CD14-positive monocyte (primary cell): ENCODE measurements around the gene DPEP2NB. TPM values are rescaled to one million over a fixed set of nuclear protein-coding genes. Genes with fewer than 3 reads are reported as not detected.

Experiments
- DNase-seq, 3 donors: peaks; one replicate each; pipeline ENCODE4 v3.0.0-alpha.2; 2011 to 2022
- H2AFZ ChIP-seq: 2 replicates; pipeline ENCODE4 v1.6.0; 2012; ENCODE audit warnings: mild to moderate bottlenecking, low read depth, low read length, inconsistent platforms; ENCODE audit not compliant: insufficient read depth, poor library complexity, severe bottlenecking
- H3K27ac ChIP-seq, 2 donors: 1 replicate in 1 of 2; 2 replicates in 1 of 2; pipeline ENCODE4 v1.5.1; 2012 to 2013; ENCODE audit warnings: low read length in 2 of 2, control low read depth in 1 of 2, inconsistent platforms in 1 of 2, low read depth in 1 of 2, mild to moderate bottlenecking in 1 of 2
- H3K27me3 ChIP-seq, 2 donors: one replicate each; pipeline versions ENCODE4 v1.6.0 to v1.6.1; 2011 to 2013; ENCODE audit warnings: low read length in 2 of 2; ENCODE audit not compliant: control insufficient read depth in 2 of 2, insufficient read depth in 2 of 2
- H3K36me3 ChIP-seq, 2 donors: replicated peaks in 1 of 2; 1 replicate in 1 of 2; 2 replicates in 1 of 2; pipeline versions ENCODE4 v1.5.1 to v1.6.1; 2012 to 2013; ENCODE audit warnings: low read length in 2 of 2, control low read depth in 1 of 2, inconsistent platforms in 1 of 2, mild to moderate bottlenecking in 1 of 2; ENCODE audit not compliant: insufficient read depth in 2 of 2, control insufficient read depth in 1 of 2
- H3K4me1 ChIP-seq, 2 donors: 1 replicate in 1 of 2; 2 replicates in 1 of 2; pipeline versions ENCODE4 v1.5.1 to v1.6.1; 2012 to 2013; ENCODE audit warnings: low read length in 2 of 2, control low read depth in 1 of 2, inconsistent platforms in 1 of 2, mild to moderate bottlenecking in 1 of 2, moderate library complexity in 1 of 2; ENCODE audit not compliant: insufficient read depth in 2 of 2, control insufficient read depth in 1 of 2
- H3K4me2 ChIP-seq: replicated peaks from 2 replicates; pipeline ENCODE3; 2012; ENCODE audit warnings: low read length, moderate library complexity, mild to moderate bottlenecking; ENCODE audit not compliant: poor library complexity, severe bottlenecking; ENCODE audit errors: extremely low read depth
- H3K4me3 ChIP-seq, 3 experiments: fragments of 200-600 bp in 1 of 3; sonication (generic) in 1 of 3; replicated peaks in 1 of 3; 1 replicate in 2 of 3; 2 replicates in 1 of 3; pipeline ENCODE4 v1.5.1; 2011 to 2013; ENCODE audit warnings: low read length in 3 of 3, mild to moderate bottlenecking in 3 of 3, control low read depth in 2 of 3, low read depth in 2 of 3, inconsistent platforms in 1 of 3, moderate library complexity in 1 of 3
- H3K79me2 ChIP-seq: 2 replicates; pipeline ENCODE4 v1.6.0; 2012; ENCODE audit warnings: mild to moderate bottlenecking, control low read depth, inconsistent platforms, low read length, moderate library complexity; ENCODE audit not compliant: insufficient read depth
- H3K9ac ChIP-seq: 2 replicates; pipeline ENCODE4 v1.6.0; 2017; ENCODE audit warnings: low read length, mild to moderate bottlenecking; ENCODE audit not compliant: insufficient read depth, poor library complexity, severe bottlenecking
- H3K9me3 ChIP-seq, 2 donors: replicated peaks in 1 of 2; 1 replicate in 1 of 2; 2 replicates in 1 of 2; pipeline versions ENCODE4 v1.5.1 to v1.6.1; 2012 to 2013; ENCODE audit warnings: low read length in 2 of 2, control low read depth in 1 of 2; ENCODE audit not compliant: control insufficient read depth in 1 of 2, insufficient read depth in 1 of 2
- H4K20me1 ChIP-seq: 2 replicates; pipeline ENCODE4 v1.6.0; 2012; ENCODE audit warnings: mild to moderate bottlenecking, low read length, control low read depth, moderate library complexity; ENCODE audit not compliant: insufficient read depth
- H3K27ac Mint-ChIP-seq, 7 donors: one replicate each; pipeline ENCODE4 v1.8.0; 2020; ENCODE audit warnings: mild to moderate bottlenecking in 7 of 7, mixed read lengths in 7 of 7, moderate library complexity in 6 of 7, inconsistent platforms in 2 of 7
- H3K27me3 Mint-ChIP-seq, 3 donors: one replicate each; pipeline ENCODE4 v1.8.0; 2021 to 2022; ENCODE audit warnings: low read depth in 3 of 3, mild to moderate bottlenecking in 3 of 3, mixed read lengths in 3 of 3, moderate library complexity in 3 of 3, inconsistent platforms in 1 of 3
- H3K36me3 Mint-ChIP-seq, 2 donors: one replicate each; pipeline ENCODE4 v1.8.0; 2020; ENCODE audit warnings: mixed read lengths in 2 of 2, inconsistent platforms in 1 of 2, mild to moderate bottlenecking in 1 of 2
- H3K4me1 Mint-ChIP-seq: one replicate; pipeline ENCODE4 v1.8.0; 2020; ENCODE audit warnings: mild to moderate bottlenecking, mixed read lengths
- H3K4me3 Mint-ChIP-seq, 2 donors: one replicate each; pipeline ENCODE4 v1.8.0; 2020; ENCODE audit warnings: mild to moderate bottlenecking in 2 of 2, mixed read lengths in 2 of 2, moderate library complexity in 1 of 2
- H3K9me3 Mint-ChIP-seq, 7 donors: one replicate each; pipeline ENCODE4 v1.8.0; 2020 to 2022; ENCODE audit warnings: mixed read lengths in 7 of 7, mild to moderate bottlenecking in 6 of 7, moderate library complexity in 6 of 7, inconsistent platforms in 2 of 7
- CTCF ChIP-seq: fragments of 200-600 bp; IDR thresholded peaks from one replicate; pipeline ENCODE4 v1.8.0; 2022; ENCODE audit warnings: antibody characterized with exemption, mild to moderate bottlenecking
- WGBS: methylation state at CpG from one replicate; pipeline ENCODE4 v1.1.5; 2013; ENCODE audit warnings: missing lambda C conversion rate; ENCODE audit not compliant: insufficient coverage; 5-methylcytosine and 5-hydroxymethylcytosine counted together
- intact Hi-C, 2 donors: fragments of 100-400 bp; cut with micrococcal nuclease; formaldehyde crosslinking; loops; one replicate each; pipeline versions ENCODE4 v1.15.0 to v1.15.1; 2023
- polyA plus RNA-seq, 3 donors: library from polyadenylated mRNA; depleted of rRNA in 1 of 3; unstranded in 2 of 3; stranded (reverse) in 1 of 3; fragments of 300-500 nt in 2 of 3; fragments of >200 nt in 1 of 3; fragmentation: Illumina TruSeq in 2 of 3; gene quantifications; 1 replicate in 2 of 3; 2 replicates in 1 of 3; pipeline ENCODE4 v1.2.3, GENCODE V29; 2012 to 2021

Gene DPEP2NB
- polyA plus RNA-seq, 3 donors = not detected

GRCh38 chr16:67965668-67966548 lies 49.8 kb downstream of the DPEP2NB start:
- Histone ChIP-seq H2AFZ (no peak overlapping the region), H3K36me3 (peaks cover 15 to 30% of the 10 kb centered on the region in 2 donors), H4K20me1 (peaks cover 47% of the 10 kb centered on the region), H3K4me1 (peaks cover 18 to 24% of the 10 kb centered on the region in 2 donors), H3K4me2 (no peak overlapping the region), H3K4me3 (no peak overlapping the region), H3K9ac (no peak overlapping the region), H3K9me3 (no peaks in the 10 kb centered on the region), H3K27ac (no peak overlapping the region), H3K79me2 (peaks cover 23% of the 10 kb centered on the region), H3K27me3 (no peaks in the 10 kb centered on the region)
- intact Hi-C loops = no loop called here
- WGBS = 99% methylated on average over 6 of the region's 11 CpGs
- H3K27me3 Mint-ChIP-seq = peaks cover 1 to 4% (median 2%) of the 10 kb centered on the region in 3 donors
- no peak overlapping the region for H3K4me3 Mint-ChIP-seq
- no peaks in the 10 kb centered on the region for H3K9me3 Mint-ChIP-seq
- DNase-seq = no peak
- no peak for TF ChIP-seq CTCF
- H3K27ac Mint-ChIP-seq = no peak overlapping the region
- peaks cover 23 to 34% of the 10 kb centered on the region in 2 donors for H3K36me3 Mint-ChIP-seq
- H3K4me1 Mint-ChIP-seq = peaks cover 26% of the 10 kb centered on the region

- H3K27me3 ChIP-seq = no peaks in the 10 kb centered on the region
- Mint-ChIP-seq H3K27ac (peak overlapping the region in 1 of 7 donors; percentile 73), H3K4me3 (no peak overlapping the region), H3K4me1 (peaks cover 24% of the 10 kb centered on the region), H3K9me3 (no peaks in the 10 kb centered on the region), H3K36me3 (peaks cover 36 to 47% of the 10 kb centered on the region in 2 donors), H3K27me3 (peaks cover 0 to under 1% (median 0%) of the 10 kb centered on the region in 3 donors)
- peaks cover 18 to 24% of the 10 kb centered on the region in 2 donors for H3K4me1 ChIP-seq
- H3K4me2 ChIP-seq = no peak overlapping the region
- H4K20me1 ChIP-seq = peaks cover 47% of the 10 kb centered on the region
- 100% methylated on average over 2 of the region's 6 CpGs for WGBS
- no peak overlapping the region for H3K27ac ChIP-seq
- intact Hi-C loops = no loop called here
- H2AFZ ChIP-seq = no peak overlapping the region
- H3K9ac ChIP-seq = no peak overlapping the region
- peaks cover 28 to 43% of the 10 kb centered on the region in 2 donors for H3K36me3 ChIP-seq
- H3K9me3 ChIP-seq = no peaks in the 10 kb centered on the region
- TF ChIP-seq CTCF = no peak
- peaks cover 23% of the 10 kb centered on the region for H3K79me2 ChIP-seq
- H3K4me3 ChIP-seq = no peak overlapping the region
- DNase-seq = no peak
Measured at GRCh38 chr16:67964477-67965131, 51.1 kb downstream of the DPEP2NB start.
